Measurements from ENCODE around the gene IFNLR1. TPM values are rescaled to one million over a fixed set of nuclear protein-coding genes. Genes with fewer than 3 reads are reported as not detected.
A peak's percentile ranks its signal among the peaks of the same experiment; 100 is the strongest.

The IFNLR1 gene
- total and polyA plus RNA-seq, 2 donors (not counting 1 experiment from before 2014, with no cell fraction given), result under 0.01 to 0.02 TPM

GRCh38 chr1:24193046-24193445 is 6.0 kb upstream of the IFNLR1 start:
- H3K27ac ChIP-seq (ENCODE audit: insufficient read depth, low read length), result no peak overlapping the region
- H3K9me3 ChIP-seq (ENCODE audit: control insufficient read depth, insufficient read depth, low read depth, low read length), result no peaks in the 10 kb centered on the region
- H4K20me1 ChIP-seq (ENCODE audit: control insufficient read depth, extremely low read depth, insufficient read depth, low read length), result no peaks in the 10 kb centered on the region
- H2AFZ ChIP-seq (ENCODE audit: low read length), result no peak overlapping the region
- TF ChIP-seq EZH2 (IDR thresholded peaks at IDR 0.05; ENCODE audit: low read length, missing control alignments) (no peak), CTCF (conservative IDR thresholded peaks at IDR 0.05 in 1 of 2, IDR thresholded peaks at IDR 0.05 in 1 of 2; ENCODE audit: low read depth in 1 of 2, low read length in 2 of 2) (no peak)
- peaks cover 4% of the 10 kb centered on the region for H3K27me3 ChIP-seq (ENCODE audit: control insufficient read depth, insufficient read depth, low read length)
- no peaks in the 10 kb centered on the region for H3K79me2 ChIP-seq (ENCODE audit: control insufficient read depth, insufficient read depth, low read length)
- peak; percentile 26 to 46 for DNase-seq (ENCODE audit: low read depth in 2 of 2)
- H3K4me1 ChIP-seq (ENCODE audit: control insufficient read depth, extremely low read depth, insufficient read depth, low read length), result no peaks in the 10 kb centered on the region
- H3K4me2 ChIP-seq (ENCODE audit: extremely low read depth, insufficient read depth, low read length), result no peak overlapping the region
- no peaks in the 10 kb centered on the region for H3K36me3 ChIP-seq (ENCODE audit: control insufficient read depth, insufficient read depth, low read length)
- no peak overlapping the region for H3K4me3 ChIP-seq (replicated peaks in 1 of 4; ENCODE audit: control extremely low read depth in 1 of 4, insufficient read depth in 1 of 4, low read depth in 3 of 4, low read length in 4 of 4)
- no peak overlapping the region for H3K9ac ChIP-seq (ENCODE audit: insufficient read depth, low read length)

DNA sequence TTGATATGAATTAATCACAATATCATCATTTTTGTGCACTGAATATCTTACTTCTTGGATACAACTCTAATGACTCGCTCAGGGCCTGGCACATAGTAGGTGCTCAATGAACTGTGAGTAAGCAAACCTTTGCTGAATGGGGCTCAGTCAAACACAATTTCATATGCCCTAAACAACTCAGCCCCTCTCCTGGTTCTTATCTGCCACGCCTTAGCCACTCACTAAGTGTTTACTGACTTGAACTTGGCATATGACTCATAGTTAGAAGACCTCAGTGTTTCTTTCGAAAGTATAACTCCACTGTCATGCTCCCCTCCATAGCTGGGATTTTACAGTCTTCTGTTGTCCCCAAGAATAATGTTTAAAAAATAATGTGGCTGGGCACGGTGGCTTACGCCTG is 4.8 kb upstream of the IFNLR1 start:
- H3K27ac ChIP-seq (ENCODE audit: insufficient read depth, low read length), result no peak overlapping the region
- H3K36me3 ChIP-seq (ENCODE audit: control insufficient read depth, insufficient read depth, low read length), result no peaks in the 10 kb centered on the region
- H3K4me1 ChIP-seq (ENCODE audit: control insufficient read depth, extremely low read depth, insufficient read depth, low read length), result no peaks in the 10 kb centered on the region
- H3K27me3 ChIP-seq (ENCODE audit: control insufficient read depth, insufficient read depth, low read length), result peaks cover 9% of the 10 kb centered on the region
- no peak overlapping the region for H2AFZ ChIP-seq (ENCODE audit: low read length)
- no peaks in the 10 kb centered on the region for H3K9me3 ChIP-seq (ENCODE audit: control insufficient read depth, insufficient read depth, low read depth, low read length)
- no peak overlapping the region for H3K4me3 ChIP-seq (replicated peaks in 1 of 4; ENCODE audit: control extremely low read depth in 1 of 4, insufficient read depth in 1 of 4, low read depth in 3 of 4, low read length in 4 of 4)
- no peak overlapping the region for H3K9ac ChIP-seq (ENCODE audit: insufficient read depth, low read length)
- peak; percentile 61 to 68 for DNase-seq (ENCODE audit: low read depth in 2 of 2)
- no peaks in the 10 kb centered on the region for H4K20me1 ChIP-seq (ENCODE audit: control insufficient read depth, extremely low read depth, insufficient read depth, low read length)
- no peaks in the 10 kb centered on the region for H3K79me2 ChIP-seq (ENCODE audit: control insufficient read depth, insufficient read depth, low read length)
- no peak overlapping the region for H3K4me2 ChIP-seq (ENCODE audit: extremely low read depth, insufficient read depth, low read length)
- no peak for TF ChIP-seq CTCF (conservative IDR thresholded peaks at IDR 0.05 in 1 of 2, IDR thresholded peaks at IDR 0.05 in 1 of 2; ENCODE audit: low read depth in 1 of 2, low read length in 2 of 2)
- TF ChIP-seq EZH2 (IDR thresholded peaks at IDR 0.05; ENCODE audit: low read length, missing control alignments), result no peak

DNA sequence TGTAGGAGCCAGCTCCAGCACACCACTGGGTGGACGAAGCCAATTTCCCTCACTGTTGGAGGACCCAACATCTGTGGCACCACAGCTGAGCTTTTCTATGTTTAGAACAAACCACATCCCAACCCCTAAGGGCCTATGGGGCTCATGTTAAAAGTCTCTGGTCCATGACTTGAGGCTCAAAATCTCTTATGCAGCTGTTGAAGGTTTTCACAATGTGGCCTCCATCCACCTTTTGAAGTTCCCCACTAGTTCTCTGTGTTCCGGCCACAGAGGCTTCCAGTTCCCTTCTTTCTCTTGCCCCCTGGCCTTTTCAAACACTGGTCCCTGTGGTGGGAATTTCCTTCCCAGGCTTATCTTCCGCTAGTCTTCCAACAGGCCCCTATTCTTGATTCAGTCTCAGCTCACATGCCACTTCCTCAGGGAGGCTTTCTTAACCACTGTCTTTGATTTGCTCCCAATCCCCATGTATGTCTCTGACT is 3.9 kb upstream of the IFNLR1 start:
- TF ChIP-seq CTCF (conservative IDR thresholded peaks at IDR 0.05 in 1 of 2, IDR thresholded peaks at IDR 0.05 in 1 of 2; ENCODE audit: low read depth in 1 of 2, low read length in 2 of 2), result no peak
- no peak for TF ChIP-seq EZH2 (IDR thresholded peaks at IDR 0.05; ENCODE audit: low read length, missing control alignments)

More for the DNA sequence above, 3.9 kb upstream of the IFNLR1 start:
- H3K36me3 ChIP-seq (ENCODE audit: control insufficient read depth, insufficient read depth, low read length), result no peaks in the 10 kb centered on the region
- no peak overlapping the region for H3K4me3 ChIP-seq (replicated peaks in 1 of 4; ENCODE audit: control extremely low read depth in 1 of 4, insufficient read depth in 1 of 4, low read depth in 3 of 4, low read length in 4 of 4)
- H4K20me1 ChIP-seq (ENCODE audit: control insufficient read depth, extremely low read depth, insufficient read depth, low read length), result no peaks in the 10 kb centered on the region
- H3K9me3 ChIP-seq (ENCODE audit: control insufficient read depth, insufficient read depth, low read depth, low read length), result no peaks in the 10 kb centered on the region
- no peaks in the 10 kb centered on the region for H3K79me2 ChIP-seq (ENCODE audit: control insufficient read depth, insufficient read depth, low read length)
- H3K27me3 ChIP-seq (ENCODE audit: control insufficient read depth, insufficient read depth, low read length), result peaks cover 17% of the 10 kb centered on the region
- H3K27ac ChIP-seq (ENCODE audit: insufficient read depth, low read length), result no peak overlapping the region
- no peak for DNase-seq (ENCODE audit: low read depth in 2 of 2)
- H3K4me2 ChIP-seq (ENCODE audit: extremely low read depth, insufficient read depth, low read length), result no peak overlapping the region
- H2AFZ ChIP-seq (ENCODE audit: low read length), result no peak overlapping the region
- no peak overlapping the region for H3K9ac ChIP-seq (ENCODE audit: insufficient read depth, low read length)
- H3K4me1 ChIP-seq (ENCODE audit: control insufficient read depth, extremely low read depth, insufficient read depth, low read length), result no peaks in the 10 kb centered on the region

Measured in fibroblast of lung (primary cell).